Measurements from ENCODE around the gene UNC45B. TPM values are rescaled to one million over a fixed set of nuclear protein-coding genes. Genes with fewer than 3 reads are reported as not detected.
"Not testable (repeated sequence)": the region's sequence is repeated elsewhere in the genome, so short reads cannot be mapped to it uniquely, and the experiment has no call there.

UNC45B gene
- total RNA-seq, 2 experiments from 2014 or later, result 0.11 to 0.20 TPM

DNA sequence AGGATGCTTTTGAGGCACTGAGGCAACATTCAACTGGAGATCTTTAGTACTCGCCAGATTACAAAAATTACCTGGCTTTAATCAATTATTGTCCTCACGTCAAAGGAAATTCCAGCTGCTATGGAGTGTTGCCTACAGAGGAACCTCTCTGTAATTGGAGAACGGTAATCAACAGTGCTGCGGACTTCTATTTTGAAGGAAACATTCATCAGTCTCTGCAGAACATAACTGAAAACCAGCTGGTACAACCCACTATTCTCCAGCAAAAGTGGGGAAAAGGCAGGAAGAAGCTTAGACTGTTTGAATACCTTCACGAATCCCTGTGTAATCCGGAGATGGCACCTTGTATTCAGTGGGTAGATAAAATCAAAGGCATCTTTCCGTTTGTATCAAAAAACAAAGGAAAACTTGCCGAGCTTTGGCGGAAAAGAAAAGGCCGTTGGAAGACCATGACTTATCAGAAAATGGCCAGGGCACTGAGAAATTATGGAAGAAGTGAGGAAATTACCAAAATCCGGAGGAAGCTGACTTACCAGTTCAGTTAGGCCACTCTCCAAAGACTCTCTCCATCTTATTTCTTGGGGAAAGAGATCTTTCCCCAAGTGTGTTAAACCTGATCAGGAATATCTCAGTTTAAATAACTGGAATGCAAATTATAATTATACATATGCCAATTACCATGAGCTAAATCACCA is 43.5 kb downstream of the UNC45B start:
- no peak overlapping the region for H3K27ac ChIP-seq (ENCODE audit: low read depth in 1 of 2, low read length in 2 of 2)
- Mint-ChIP-seq H3K27me3 (no peaks in the 10 kb centered on the region), H3K36me3 (ENCODE audit: low read depth) (peaks cover under 1% of the 10 kb centered on the region), H3K4me1 (ENCODE audit: low read depth) (peaks cover 70% of the 10 kb centered on the region), H3K27ac (peak overlapping the region; percentile 30), H3K4me3 (no peak overlapping the region), H3K9me3 (no peaks in the 10 kb centered on the region)
- TF ChIP-seq, protein P1, sequence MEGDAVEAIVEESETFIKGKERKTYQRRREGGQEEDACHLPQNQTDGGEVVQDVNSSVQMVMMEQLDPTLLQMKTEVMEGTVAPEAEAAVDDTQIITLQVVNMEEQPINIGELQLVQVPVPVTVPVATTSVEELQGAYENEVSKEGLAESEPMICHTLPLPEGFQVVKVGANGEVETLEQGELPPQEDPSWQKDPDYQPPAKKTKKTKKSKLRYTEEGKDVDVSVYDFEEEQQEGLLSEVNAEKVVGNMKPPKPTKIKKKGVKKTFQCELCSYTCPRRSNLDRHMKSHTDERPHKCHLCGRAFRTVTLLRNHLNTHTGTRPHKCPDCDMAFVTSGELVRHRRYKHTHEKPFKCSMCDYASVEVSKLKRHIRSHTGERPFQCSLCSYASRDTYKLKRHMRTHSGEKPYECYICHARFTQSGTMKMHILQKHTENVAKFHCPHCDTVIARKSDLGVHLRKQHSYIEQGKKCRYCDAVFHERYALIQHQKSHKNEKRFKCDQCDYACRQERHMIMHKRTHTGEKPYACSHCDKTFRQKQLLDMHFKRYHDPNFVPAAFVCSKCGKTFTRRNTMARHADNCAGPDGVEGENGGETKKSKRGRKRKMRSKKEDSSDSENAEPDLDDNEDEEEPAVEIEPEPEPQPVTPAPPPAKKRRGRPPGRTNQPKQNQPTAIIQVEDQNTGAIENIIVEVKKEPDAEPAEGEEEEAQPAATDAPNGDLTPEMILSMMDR (IDR thresholded peaks at IDR 0.05), result no peak
- H3K9me3 ChIP-seq (ENCODE audit: control insufficient read depth in 1 of 2, insufficient read depth in 1 of 2, low read length in 2 of 2), result peaks cover 0 to 6% of the 10 kb centered on the region in 2 experiments
- ChIA-PET POLR2A (interaction anchor here (0.8 to 1.9 kb wide), 5 partner anchors 23 to 351 kb away, joined by 3 to 8 read pairs (median 5); partner anchors contain the start of gene SLFN5), CTCF (interaction anchor here (1.0 to 1.8 kb wide), 4 partner anchors 23 to 342 kb away, joined by 3 to 4 read pairs (median 3); no protein-coding TSS in a partner anchor)
- ATAC-seq (ENCODE audit: poor library complexity) (no peak), DNase-seq (no peak)
- H3K27me3 ChIP-seq (ENCODE audit: control insufficient read depth in 1 of 2, insufficient read depth in 2 of 2, low read length in 2 of 2), result no peaks in the 10 kb centered on the region
- peaks cover 25% of the 10 kb centered on the region for H3K4me1 ChIP-seq (ENCODE audit: insufficient read depth, low read length)
- H3K36me3 ChIP-seq (ENCODE audit: insufficient read depth, low read length), result no peaks in the 10 kb centered on the region
- no peak overlapping the region for H3K4me3 ChIP-seq (ENCODE audit: low read length)
- intact Hi-C loops (cut with DNase I, micrococcal nuclease), result no loop called here

- peak in 4 of 14 experiments; percentile 22 to 52 (median 29) for DNase-seq
- H3K9me3 ChIP-seq (ENCODE audit: control insufficient read depth in 1 of 2, insufficient read depth in 1 of 2, low read length in 2 of 2), result peaks cover 0 to 6% of the 10 kb centered on the region in 2 experiments
- H3K4me1 ChIP-seq (ENCODE audit: insufficient read depth, low read length), result peaks cover 16% of the 10 kb centered on the region
- intact Hi-C loops (cut with DNase I, micrococcal nuclease), result no loop called here
- ChIA-PET CTCF (interaction anchor here (0.7 to 1.8 kb wide), 2 partner anchors 27 to 42 kb away, joined by 3 read pairs; no protein-coding TSS in a partner anchor), POLR2A (no interaction called here)
- Mint-ChIP-seq H3K9me3 (peaks cover 3% of the 10 kb centered on the region), H3K4me1 (ENCODE audit: low read depth) (peaks cover 59% of the 10 kb centered on the region), H3K27ac (peak overlapping the region; percentile 72), H3K27me3 (no peaks in the 10 kb centered on the region), H3K4me3 (peak overlapping the region; percentile 28), H3K36me3 (ENCODE audit: low read depth) (peaks cover 4% of the 10 kb centered on the region)
- H3K27ac ChIP-seq (ENCODE audit: low read depth in 1 of 2, low read length in 2 of 2), result no peak overlapping the region
- H3K27me3 ChIP-seq (ENCODE audit: control insufficient read depth in 1 of 2, insufficient read depth in 2 of 2, low read length in 2 of 2), result no peaks in the 10 kb centered on the region
- no peak overlapping the region for H3K4me3 ChIP-seq (ENCODE audit: low read length)
- TF ChIP-seq, protein P1 (IDR thresholded peaks at IDR 0.05), result no peak
- no peaks in the 10 kb centered on the region for H3K36me3 ChIP-seq (ENCODE audit: insufficient read depth, low read length)
- ATAC-seq (ENCODE audit: poor library complexity), result peak; percentile 54
These were observed 45.1 kb downstream of the UNC45B start for GRCh38 chr17:35192708-35193107.

- CTCF ChIA-PET, result not testable (repeated sequence)
These were observed 46.4 kb downstream of the UNC45B start, which contains the start of gene SLC35G3 for GRCh38 chr17:35194001-35194400. Gene SLC35G3, minus strand, starts transcription at chr17:35194393. Its CDS starts 86 bp downstream, at chr17:35194307.

DNA sequence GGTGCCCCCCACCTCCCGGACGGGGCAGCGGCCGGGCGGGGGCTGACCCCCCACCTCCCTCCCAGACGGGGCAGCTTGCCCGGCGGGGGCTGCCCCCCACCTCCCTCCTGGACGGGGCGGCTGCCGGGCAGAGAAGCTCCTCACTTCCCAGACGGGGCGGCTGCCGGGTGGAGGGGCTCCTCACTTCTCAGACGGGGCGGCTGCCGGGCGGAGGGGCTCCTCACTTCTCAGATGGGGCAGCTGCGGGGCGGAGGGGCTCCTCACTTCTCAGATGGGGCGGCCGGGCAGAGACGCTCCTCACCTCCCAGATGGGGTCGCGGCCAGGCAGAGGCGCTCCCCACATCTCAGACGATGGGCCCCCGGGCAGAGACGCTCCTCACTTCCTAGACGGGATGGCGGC is 47.4 kb downstream of the UNC45B start:
- POLR2A ChIA-PET, CTCF ChIA-PET, H3K27me3 Mint-ChIP-seq: not testable (repeated sequence)

More at GRCh38 chr17:35194001-35194400, 46.4 kb downstream of the UNC45B start, which contains the start of gene SLC35G3:
- H3K27me3 Mint-ChIP-seq; H3K27me3 ChIP-seq (ENCODE audit: control insufficient read depth in 1 of 2, insufficient read depth in 2 of 2, low read length in 2 of 2); H3K9me3 ChIP-seq (ENCODE audit: control insufficient read depth in 1 of 2, insufficient read depth in 1 of 2, low read length in 2 of 2); H3K36me3 Mint-ChIP-seq (ENCODE audit: low read depth); ATAC-seq (ENCODE audit: poor library complexity); H3K4me3 ChIP-seq (ENCODE audit: low read length); DNase-seq; POLR2A ChIA-PET; intact Hi-C loops (cut with DNase I, micrococcal nuclease); H3K4me1 ChIP-seq (ENCODE audit: insufficient read depth, low read length); H3K9me3 Mint-ChIP-seq; H3K36me3 ChIP-seq (ENCODE audit: insufficient read depth, low read length); H3K27ac ChIP-seq (ENCODE audit: low read depth in 1 of 2, low read length in 2 of 2): not testable (repeated sequence)
- peaks cover 46% of the 10 kb centered on the region for H3K4me1 Mint-ChIP-seq (ENCODE audit: low read depth)
- H3K27ac Mint-ChIP-seq, result peak within 1 kb of the TSS; percentile 72
- H3K4me3 Mint-ChIP-seq, result peak within 1 kb of the TSS; percentile 69

GRCh38 chr17:35202582-35202981 is 55.0 kb downstream of the UNC45B start:
- not testable (repeated sequence) for H3K27ac Mint-ChIP-seq
- H3K4me1 Mint-ChIP-seq (ENCODE audit: low read depth), result peaks cover 16% of the 10 kb centered on the region

More for the DNA sequence above, 47.4 kb downstream of the UNC45B start:
- H3K4me3 ChIP-seq (ENCODE audit: low read length); H3K27ac Mint-ChIP-seq; H3K4me1 ChIP-seq (ENCODE audit: insufficient read depth, low read length); intact Hi-C loops (cut with DNase I, micrococcal nuclease); H3K36me3 ChIP-seq (ENCODE audit: insufficient read depth, low read length); ATAC-seq (ENCODE audit: poor library complexity); H3K27me3 ChIP-seq (ENCODE audit: control insufficient read depth in 1 of 2, insufficient read depth in 2 of 2, low read length in 2 of 2); H3K36me3 Mint-ChIP-seq (ENCODE audit: low read depth); H3K4me3 Mint-ChIP-seq; H3K27ac ChIP-seq (ENCODE audit: low read depth in 1 of 2, low read length in 2 of 2); H3K9me3 Mint-ChIP-seq; DNase-seq; H3K9me3 ChIP-seq (ENCODE audit: control insufficient read depth in 1 of 2, insufficient read depth in 1 of 2, low read length in 2 of 2): not testable (repeated sequence)
- H3K4me1 Mint-ChIP-seq (ENCODE audit: low read depth), result peaks cover 36% of the 10 kb centered on the region

More at GRCh38 chr17:35202582-35202981, 55.0 kb downstream of the UNC45B start:
- H3K27ac ChIP-seq (ENCODE audit: low read depth in 1 of 2, low read length in 2 of 2); H3K36me3 ChIP-seq (ENCODE audit: insufficient read depth, low read length); H3K4me3 ChIP-seq (ENCODE audit: low read length); H3K27me3 Mint-ChIP-seq; H3K9me3 ChIP-seq (ENCODE audit: control insufficient read depth in 1 of 2, insufficient read depth in 1 of 2, low read length in 2 of 2); POLR2A ChIA-PET; ATAC-seq (ENCODE audit: poor library complexity); H3K4me3 Mint-ChIP-seq; H3K9me3 Mint-ChIP-seq; DNase-seq; H3K4me1 ChIP-seq (ENCODE audit: insufficient read depth, low read length); CTCF ChIA-PET; H3K27me3 ChIP-seq (ENCODE audit: control insufficient read depth in 1 of 2, insufficient read depth in 2 of 2, low read length in 2 of 2); intact Hi-C loops (cut with DNase I, micrococcal nuclease): not testable (repeated sequence)
- H3K36me3 Mint-ChIP-seq (ENCODE audit: low read depth), result peaks cover 31% of the 10 kb centered on the region
